Measurements from ENCODE around the gene ABCC11. TPM values are rescaled to one million over a fixed set of nuclear protein-coding genes. Genes with fewer than 3 reads are reported as not detected.

ABCC11 gene
- total and polyA plus RNA-seq, 2 experiments from 2014 or later: 0.10 TPM; not detected in 1

DNA sequence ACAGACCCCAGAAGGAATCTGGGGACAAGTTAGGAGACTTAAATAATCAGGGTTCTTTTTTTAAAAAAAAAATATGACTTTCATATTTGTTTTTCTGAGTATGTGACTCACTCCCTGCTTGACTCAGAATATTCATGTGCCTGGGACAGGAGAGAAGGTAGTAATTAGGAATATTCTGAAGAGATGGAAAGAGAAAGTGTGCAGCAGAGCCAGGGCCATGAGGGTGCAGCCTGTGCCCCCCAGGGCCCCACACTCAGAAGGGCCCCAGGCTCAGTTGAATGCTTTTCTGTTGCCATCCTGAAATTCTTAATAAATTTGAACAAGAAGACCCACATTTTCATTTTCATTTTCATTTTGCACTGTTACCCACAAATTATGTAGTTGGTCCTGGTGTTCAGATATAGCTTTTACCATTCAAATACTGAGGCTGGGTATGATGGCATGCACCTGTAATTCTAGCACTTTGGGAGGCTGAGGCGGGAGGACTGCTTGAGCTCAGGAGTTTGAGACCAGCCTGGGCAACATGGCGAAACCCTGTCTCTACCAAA, 14.8 kb downstream of the ABCC11 start:
- Histone ChIP-seq H3K9me2 (ENCODE audit: insufficient read depth) (peaks cover 9% of the 10 kb centered on the region; the same call in 1 of the 2 replicates), H4K20me1 (replicated peaks; ENCODE audit: insufficient read depth) (no peaks in the 10 kb centered on the region), H3K79me2 (replicated peaks; ENCODE audit: insufficient read depth) (no peaks in the 10 kb centered on the region), H3K4me1 (ENCODE audit: insufficient read depth) (no peaks in the 10 kb centered on the region), H3K27me3 (ENCODE audit: insufficient read depth) (no peaks in the 10 kb centered on the region), H3K36me3 (ENCODE audit: insufficient read depth) (no peaks in the 10 kb centered on the region), H3F3A (replicated peaks; ENCODE audit: low read depth) (no peaks in the 10 kb centered on the region), H3K27ac (ENCODE audit: low read depth) (no peak overlapping the region), H2AFZ (peak overlapping the region; percentile 87; the same call in 1 of the 2 replicates), H3K4me2 (no peak overlapping the region), H3K4me3 (no peak overlapping the region)
- Mint-ChIP-seq H3K27me3 (ENCODE audit: insufficient read depth, low read depth, poor library complexity) (peaks cover 3% of the 10 kb centered on the region), H3K4me1 (peaks cover 6% of the 10 kb centered on the region; the same call in 2 of the 3 replicates), H3K27ac (no peak overlapping the region), H3K36me3 (ENCODE audit: low read depth) (no peaks in the 10 kb centered on the region), H3K4me3 (no peak overlapping the region), H3K9me3 (no peaks in the 10 kb centered on the region)
- ATAC-seq (no peak), DNase-seq (ENCODE audit: low spot score) (no peak)
- TF ChIP-seq ZNF331 (CRISPR knock-in tag; IDR thresholded peaks at IDR 0.05; ENCODE audit: low read depth): no peak
- no peak for TF ChIP-seq NANOG (IDR thresholded peaks at IDR 0.05; ENCODE audit: borderline replicate concordance)
- TF ChIP-seq, protein P1, sequence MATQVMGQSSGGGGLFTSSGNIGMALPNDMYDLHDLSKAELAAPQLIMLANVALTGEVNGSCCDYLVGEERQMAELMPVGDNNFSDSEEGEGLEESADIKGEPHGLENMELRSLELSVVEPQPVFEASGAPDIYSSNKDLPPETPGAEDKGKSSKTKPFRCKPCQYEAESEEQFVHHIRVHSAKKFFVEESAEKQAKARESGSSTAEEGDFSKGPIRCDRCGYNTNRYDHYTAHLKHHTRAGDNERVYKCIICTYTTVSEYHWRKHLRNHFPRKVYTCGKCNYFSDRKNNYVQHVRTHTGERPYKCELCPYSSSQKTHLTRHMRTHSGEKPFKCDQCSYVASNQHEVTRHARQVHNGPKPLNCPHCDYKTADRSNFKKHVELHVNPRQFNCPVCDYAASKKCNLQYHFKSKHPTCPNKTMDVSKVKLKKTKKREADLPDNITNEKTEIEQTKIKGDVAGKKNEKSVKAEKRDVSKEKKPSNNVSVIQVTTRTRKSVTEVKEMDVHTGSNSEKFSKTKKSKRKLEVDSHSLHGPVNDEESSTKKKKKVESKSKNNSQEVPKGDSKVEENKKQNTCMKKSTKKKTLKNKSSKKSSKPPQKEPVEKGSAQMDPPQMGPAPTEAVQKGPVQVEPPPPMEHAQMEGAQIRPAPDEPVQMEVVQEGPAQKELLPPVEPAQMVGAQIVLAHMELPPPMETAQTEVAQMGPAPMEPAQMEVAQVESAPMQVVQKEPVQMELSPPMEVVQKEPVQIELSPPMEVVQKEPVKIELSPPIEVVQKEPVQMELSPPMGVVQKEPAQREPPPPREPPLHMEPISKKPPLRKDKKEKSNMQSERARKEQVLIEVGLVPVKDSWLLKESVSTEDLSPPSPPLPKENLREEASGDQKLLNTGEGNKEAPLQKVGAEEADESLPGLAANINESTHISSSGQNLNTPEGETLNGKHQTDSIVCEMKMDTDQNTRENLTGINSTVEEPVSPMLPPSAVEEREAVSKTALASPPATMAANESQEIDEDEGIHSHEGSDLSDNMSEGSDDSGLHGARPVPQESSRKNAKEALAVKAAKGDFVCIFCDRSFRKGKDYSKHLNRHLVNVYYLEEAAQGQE (IDR thresholded peaks at IDR 0.05; ENCODE audit: unreplicated experiment): no peak
- no peak for TF ChIP-seq ZNF462 (CRISPR knock-in tag; IDR thresholded peaks at IDR 0.05)
- TF ChIP-seq POLR2AphosphoS5 (IDR thresholded peaks at IDR 0.05; ENCODE audit: low read depth): no peak
